GM21619 (cell line): ENCODE measurements around the gene PXK.
"Not testable (repeated sequence)": the region's sequence is repeated elsewhere in the genome, so short reads cannot be mapped to it uniquely, and the experiment has no call there.

Experiments used
- ATAC-seq: cut with Tn5 transposase; IDR thresholded peaks from one replicate; pipeline ENCODE4 v1.9.1; 2021; ENCODE audit not compliant: unreplicated experiment

PXK gene

DNA sequence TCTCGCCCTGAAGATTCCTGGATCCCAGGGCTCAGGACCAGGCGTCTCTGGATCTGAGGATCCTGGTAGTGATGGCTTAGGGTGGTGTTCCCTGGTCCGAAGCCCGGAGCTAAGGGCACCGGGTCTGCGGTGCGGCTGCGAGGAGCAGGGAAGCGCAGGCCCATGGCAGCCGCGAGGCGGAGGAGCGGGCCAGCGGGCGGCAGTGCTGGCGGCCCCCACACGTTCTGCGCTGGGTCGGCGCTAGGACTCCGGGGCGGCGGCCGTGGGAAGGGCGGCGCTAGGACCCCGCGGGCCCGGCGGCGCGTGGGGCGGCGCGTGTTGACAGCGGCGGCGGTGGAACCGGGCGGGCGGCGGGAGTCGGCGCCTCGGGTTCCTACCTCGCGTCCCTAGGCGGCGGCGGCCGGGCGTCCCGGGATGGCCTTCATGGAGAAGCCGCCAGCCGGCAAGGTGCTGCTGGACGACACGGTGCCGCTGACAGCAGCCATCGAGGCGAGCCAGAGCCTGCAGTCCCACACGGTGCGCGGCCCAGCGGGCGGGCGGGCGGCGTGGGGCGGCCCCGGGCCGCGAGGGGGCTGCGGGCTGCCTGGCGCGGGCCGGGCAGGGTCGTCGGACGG, at the start of gene PXK:
PXK (plus strand) TSS at position 318 of the 614 bp plus-strand sequence; CDS start at position 415, 97 bp downstream.
- peak; percentile 92 for ATAC-seq

DNA sequence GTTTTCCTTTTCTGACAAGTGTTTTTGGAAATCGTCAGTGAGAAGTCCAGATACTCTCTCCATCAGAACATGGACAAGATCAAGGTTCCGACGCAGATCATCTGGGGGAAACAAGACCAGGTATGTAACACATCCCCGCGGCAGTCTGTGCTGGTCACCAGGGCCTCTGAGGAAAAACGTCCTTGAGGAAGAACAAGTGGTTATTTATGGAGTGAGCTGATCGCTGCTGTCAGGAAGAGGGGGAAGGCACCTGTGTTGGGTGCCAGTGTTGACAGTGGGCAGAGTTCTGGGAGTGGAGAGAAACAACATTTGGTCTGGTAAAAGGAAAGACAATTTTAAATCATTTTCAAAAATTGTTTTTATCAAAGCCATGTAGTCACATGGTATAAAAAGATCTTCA, 47.4 kb upstream of the PXK start:
- no peak for ATAC-seq

DNA sequence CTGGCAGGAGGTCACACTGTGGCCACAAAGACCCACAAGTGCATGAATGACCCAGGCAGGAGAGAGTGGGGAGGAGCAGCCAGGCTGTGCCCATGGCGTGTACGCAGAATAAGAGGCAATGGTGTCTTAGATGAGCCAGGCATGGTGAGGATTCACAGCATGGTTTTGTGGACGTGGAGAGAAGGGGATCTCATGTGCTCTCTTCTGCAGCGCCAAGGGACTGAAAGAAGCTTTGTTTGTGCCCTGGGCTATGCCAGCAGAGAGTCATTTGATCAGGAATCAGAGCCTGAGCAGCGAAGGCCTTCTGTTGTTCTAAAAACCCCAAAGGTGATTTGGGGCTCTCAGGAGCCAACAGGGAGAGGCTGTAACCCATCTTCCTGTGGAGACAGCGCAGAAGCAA, 45.3 kb upstream of the PXK start:
- no peak for ATAC-seq

DNA sequence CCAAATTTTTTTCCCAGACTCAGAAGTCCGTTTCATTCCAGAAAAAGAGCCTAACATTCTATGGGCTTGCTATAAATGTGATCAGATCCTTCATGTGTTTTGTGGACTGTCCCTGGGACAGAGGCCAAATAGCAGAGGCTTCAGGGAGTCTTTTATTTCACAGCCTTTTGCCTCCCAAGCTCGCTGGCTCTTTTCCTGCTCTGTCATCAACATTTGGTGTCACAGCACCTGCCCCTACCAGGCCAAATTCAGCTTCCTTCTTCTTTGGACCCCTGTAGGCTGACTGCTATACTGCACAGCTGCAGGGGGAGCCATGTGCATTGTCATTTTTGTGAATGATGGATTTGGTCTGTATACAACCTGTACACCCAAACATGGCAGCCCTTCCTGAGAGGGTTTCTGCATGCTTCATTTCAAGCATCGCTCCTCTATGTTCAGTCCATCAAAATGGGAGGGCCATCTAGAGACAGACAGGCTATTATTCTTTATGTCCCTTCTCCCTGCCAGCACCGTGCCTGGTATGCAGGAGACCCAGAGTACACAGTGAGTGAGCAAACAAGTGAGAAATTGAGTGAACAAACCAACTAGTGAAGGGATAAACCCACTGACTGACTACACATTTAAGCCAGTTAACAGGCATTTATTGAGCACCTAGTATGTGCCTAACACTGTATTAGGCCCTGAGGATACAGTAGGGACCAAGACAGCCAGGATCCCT, 44.5 kb upstream of the PXK start:
- no peak for ATAC-seq

DNA sequence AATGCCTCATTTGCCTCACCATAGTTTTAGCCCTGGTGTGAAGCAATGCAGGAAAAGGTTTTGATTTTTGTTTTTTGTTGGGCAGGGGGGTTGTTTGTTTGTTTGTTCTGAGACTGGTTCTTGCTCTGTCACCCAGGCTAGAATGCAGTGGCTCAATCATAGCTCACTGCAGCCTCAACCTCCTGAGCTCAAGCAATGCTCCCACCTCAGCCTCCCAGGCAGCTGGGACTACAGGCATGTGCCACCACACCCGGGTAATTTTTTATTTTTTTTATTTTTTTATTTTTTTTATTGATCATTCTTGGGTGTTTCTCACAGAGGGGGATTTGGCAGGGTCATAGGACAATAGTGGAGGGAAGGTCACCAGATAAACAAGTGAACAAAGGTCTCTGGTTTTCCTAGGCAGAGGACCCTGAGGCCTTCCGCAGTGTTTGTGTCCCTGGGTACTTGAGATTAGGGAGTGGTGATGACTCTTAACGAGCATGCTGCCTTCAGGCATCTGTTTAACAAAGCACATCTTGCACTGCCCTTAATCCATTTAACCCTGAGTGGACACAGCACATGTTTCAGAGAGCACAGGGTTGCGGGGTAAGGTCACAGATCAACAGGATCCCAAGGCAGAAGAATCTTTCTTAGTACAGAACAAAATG, 43.6 kb upstream of the PXK start:
- ATAC-seq: not testable (repeated sequence)

DNA sequence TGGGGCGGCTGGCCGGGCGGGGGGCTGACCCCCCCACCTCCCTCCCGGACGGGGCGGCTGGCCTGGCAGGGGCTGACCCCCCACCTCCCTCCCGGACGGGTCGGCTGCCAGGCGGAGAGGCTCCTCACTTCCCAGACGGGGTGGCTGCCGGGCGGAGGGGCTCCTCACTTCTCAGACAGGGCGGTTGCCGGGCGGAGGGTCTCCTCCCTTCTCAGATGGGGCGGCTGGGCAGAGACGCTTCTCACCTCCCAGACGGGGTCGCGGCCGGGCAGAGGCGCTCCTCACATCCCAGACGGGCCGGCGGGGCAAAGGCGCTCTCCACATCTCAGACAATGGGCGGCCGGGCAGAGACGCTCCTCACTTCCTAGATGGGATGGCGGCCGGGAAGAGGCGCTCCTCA, 42.2 kb upstream of the PXK start:
- not testable (repeated sequence) for ATAC-seq

DNA sequence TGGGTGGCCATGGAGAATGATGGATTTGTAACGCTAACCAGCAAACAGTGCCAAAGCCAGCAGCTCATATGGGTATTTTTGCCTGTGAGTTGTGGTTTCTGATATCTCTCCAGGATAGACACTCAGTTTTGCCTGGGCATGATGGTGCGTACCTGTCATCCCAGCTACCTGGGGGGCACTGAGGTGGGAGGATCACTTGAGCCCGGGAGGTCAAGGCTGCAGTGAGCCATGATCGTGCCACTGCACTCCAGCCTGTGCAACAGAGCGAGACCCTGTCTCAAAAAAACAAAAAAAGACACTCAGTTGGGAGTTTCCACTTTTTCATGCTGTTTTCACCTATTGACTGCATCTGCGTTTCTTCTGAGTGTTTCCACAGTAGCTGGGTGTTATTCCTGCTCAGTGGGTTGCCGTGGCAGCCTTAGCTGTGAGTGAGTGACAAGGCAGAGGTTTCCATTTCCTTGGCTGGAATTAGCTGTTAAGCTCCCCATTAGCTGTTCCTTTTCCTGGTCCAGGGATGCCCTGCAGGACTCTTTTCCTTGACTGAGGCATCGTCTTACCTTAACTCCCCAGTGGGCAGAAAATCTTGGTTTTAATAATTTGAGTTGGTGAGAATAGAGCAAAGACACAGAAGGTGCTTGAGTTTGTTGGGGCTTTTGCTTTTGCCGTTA, 40.9 kb upstream of the PXK start:
- ATAC-seq: no peak

DNA sequence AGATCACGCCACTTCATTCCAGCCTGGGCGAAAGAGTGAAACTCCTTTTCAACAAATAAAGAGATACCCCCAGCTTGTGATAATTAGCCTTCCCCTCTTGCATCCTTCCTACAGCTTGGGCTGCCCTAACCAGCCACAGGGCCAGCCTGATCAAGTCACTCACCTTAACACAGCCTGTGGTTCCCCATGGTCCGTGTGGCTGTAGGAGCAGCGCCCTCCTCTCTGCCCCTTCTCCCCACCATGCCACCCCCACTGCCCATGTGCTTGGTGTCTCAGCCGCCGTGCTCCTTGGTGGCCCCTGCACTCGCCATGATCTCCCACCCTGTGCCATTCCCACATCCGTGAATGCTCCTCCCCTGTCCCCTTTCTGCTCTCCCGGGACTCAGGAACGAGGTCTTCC, 39.8 kb upstream of the PXK start:
- no peak for ATAC-seq

DNA sequence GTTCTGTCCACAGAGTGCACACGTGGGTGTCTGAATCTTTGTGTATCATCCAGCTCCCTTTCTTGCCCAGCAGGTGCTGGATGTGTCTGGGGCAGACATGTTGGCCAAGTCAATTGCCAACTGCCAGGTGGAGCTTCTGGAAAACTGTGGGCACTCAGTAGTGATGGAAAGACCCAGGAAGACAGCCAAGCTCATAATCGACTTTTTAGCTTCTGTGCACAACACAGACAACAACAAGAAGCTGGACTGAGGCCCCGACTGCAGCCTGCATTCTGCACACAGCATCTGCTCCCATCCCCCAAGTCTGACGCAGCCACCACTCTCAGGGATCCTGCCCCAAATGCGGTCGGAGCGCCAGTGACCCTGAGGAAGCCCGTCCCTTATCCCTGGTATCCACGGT, 39.2 kb upstream of the PXK start:
- no peak for ATAC-seq

DNA sequence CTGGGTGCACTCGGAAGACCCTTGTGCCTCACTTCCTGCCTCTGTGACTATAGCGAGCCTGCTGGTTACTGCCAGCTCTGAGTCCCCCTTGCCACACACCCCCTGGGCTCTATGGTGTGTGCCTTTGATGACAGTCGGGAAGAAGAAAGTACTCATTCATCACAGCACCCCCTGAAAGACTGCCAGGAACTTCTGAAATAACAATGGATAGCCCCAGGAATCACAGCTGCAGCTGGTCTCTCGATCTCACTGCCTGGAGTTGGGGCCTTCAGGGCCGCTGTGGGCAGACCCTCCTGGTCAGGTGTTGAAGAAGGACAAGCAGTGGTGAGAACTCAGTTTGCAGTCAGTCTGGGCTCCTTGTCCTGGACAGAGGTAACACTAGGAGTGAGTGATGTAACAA, 36.4 kb upstream of the PXK start:
- no peak for ATAC-seq

DNA sequence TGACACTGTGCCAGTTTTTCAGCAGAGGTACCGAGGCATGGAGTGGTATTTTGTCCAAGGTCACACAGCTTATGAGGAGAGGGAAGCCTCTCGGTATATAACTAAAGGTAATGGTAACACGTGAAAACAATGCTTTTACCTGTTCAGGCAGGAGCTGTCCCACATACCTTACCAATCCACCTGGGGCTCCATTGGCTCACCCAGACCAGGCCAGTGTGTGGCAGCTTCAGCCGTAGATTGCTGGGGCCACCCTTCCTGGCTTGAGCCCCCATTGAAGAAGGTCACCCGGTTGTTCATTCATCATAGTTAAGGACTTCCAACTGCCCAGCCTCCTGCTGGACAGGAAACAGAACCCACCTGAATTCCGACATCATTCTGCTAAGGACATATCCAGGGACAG, 35.8 kb upstream of the PXK start:
- no peak for ATAC-seq

DNA sequence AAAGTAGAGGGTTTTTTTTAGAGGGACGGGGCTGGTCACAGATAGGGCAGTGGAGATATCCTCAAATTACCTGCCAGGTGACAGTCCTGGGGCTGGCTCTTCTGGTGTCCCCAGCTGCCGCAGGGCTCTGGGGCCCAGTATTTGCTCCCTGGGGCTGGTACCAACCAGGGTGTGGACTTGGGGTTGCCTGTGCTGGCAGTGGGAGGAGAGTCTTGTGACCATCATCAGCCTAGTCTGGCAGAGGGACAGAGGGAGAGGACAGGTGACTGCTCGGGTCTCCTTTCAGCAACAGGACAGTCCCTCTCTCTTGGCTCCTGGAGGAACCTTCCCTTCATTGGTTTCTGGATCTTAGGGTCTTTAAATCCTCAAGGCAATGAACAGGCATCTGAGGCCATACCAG, 34.5 kb upstream of the PXK start:
- ATAC-seq: no peak

DNA sequence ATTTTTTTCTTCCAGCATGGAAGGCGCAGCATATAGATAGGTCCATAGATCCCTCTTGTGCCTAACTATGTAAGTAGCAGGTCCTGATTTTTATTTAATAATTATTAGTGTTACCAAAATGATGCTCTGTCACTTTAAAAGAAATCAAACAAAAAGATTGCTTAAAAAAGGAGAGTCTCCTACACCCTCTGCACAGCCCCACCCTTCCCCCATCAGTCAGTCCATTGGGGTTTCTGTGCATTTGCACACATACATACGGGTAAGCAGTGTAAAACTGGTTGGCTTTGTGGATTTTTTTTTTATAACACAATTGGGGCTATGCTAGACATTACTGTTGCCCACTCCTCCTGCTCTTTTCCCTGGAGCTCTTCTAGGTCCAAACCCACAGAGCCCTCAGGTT, 33.6 kb upstream of the PXK start:
- ATAC-seq: no peak

DNA sequence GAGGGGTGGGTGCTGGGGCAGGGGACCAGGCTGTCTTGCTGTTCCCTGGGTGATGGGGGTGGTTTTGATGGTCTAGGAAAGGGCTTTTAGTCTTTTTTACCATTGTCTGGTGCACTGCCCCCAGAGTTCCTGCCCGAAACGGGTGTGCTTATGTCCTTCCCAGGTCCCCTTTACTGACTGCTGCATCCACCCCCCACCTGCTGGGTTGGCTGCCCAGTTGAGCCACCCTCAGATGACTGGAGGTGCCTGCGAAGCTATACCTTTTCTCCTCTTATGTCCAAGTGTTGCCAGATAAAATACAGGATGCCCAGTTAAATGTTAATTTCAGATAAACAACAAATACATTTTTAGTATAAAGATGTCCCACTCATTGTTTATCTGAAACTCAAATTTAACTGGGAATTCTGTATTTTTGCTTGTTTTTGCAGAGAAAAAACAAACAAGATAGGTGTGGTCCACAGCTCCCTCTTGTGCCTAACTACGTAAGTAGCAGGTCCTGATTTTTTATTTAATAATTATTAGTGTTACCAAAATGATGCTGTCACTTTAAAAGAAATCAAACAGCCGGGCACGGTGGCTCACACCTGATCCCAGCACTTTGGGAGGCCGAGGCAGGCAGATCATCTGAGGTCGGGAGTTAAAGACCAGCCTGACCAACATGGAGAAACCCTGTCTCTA, 32.7 kb upstream of the PXK start:
- no peak for ATAC-seq

DNA sequence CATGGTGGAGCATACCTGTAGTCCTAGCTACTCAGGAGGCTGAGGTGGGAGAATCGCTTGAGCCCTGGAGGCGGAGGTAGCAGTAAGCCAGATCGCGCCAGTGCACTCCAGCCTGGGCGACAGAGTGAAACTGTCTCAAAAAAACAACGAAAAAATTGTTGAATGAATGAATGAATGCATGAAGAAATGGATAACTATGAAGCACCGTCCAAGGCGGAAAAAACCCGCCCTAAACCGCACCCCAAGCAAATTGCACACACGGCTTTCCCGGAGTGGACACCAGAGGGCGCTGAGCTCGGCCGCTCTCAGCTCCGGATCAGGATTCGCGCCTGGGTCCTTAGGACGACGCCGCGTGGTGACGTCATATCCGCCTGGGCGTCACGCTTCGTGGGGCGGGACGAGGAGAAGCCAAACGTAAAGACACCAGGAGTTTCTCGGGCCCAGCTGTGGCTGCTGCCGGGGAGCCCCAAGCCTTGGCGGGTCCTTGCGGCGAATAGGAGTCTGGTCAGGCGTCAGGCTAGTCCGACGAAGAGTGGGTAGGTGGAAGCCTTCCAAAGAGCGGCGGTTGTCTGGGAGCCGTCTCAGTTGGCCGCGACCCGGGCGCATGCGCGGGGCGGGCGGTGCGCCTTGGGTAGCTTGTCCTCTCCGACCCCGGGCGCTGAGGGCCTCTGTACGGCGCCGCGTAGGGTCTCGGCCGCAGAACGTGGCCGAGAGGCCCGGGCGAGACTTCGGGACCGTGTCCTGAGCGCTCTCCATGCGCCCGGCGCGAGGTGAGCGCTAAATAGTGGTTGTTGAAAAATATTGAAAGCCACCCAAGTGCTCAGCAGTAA, 26.6 kb upstream of the PXK start, which contains the start of the genes HTD2 and RPP14:
HTD2 (plus strand) TSS at position 639 of the 830 bp plus-strand sequence. CDS start 11,094 bp downstream, outside the sequence.
RPP14 (plus strand) TSS at position 364 of the 830 bp plus-strand sequence. CDS start 4,085 bp downstream, outside the sequence.
- ATAC-seq: peak; percentile 83

DNA sequence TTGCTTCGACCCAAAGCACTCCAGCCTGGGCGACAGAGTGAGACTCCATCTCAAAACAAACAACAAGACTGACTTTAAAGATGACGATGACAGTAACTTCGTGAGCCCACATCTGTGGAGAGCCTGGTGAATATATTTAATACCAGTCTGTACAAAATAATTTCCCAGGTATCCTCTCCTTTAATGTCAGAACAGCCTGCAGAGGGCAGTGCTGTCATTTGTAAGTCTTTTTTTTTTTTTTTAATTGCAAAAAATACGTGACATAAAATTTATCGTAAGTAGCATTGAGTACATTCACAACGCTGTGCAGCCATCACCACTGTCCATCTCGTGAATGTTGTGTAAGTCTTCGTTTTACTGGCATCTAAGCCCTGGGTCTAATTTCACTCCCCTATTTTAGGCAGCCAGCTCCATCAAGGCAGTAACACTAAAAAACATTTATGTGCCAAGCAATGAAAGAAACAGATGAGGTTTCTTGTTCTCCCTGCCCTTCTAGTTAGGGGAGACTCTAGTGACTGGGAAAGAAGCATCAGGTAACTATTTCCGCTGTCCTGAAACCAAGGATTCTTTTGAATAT, 25.0 kb upstream of the PXK start:
- ATAC-seq: no peak

DNA sequence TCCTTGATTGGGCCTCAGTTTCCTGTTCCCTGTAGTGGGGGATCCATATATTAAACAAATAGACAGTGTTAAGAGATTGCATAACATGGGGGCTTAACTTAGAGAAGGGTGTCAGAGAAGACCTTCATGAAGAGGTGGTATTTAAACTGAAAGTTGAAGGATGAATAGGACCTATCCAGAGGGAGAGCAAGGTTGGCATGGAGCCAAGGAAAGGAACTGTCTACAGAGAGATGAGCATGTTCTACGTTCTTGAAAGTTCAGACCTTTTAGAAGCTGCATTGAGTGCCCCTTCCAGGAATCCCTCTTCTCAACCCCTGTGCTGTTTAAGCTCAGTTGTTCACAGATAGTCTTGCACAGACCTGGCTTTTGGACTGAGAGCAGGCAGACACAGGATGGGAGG, 24.0 kb upstream of the PXK start:
- no peak for ATAC-seq

DNA sequence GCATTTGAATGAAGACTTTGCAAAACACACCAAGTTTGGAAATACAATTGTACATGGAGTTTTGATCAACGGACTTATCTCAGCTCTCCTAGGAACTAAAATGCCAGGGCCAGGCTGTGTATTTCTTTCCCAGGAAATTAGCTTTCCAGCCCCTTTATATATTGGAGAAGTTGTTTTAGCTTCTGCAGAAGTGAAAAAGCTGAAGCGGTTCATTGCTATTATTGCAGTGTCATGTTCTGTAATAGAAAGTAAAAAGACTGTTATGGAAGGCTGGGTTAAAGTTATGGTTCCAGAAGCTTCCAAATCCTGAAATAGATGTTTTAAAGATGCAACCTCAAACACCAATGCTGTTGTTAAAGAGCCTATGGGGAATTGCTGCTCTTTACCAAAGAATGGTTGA, 14.9 kb upstream of the PXK start:
- ATAC-seq: no peak

DNA sequence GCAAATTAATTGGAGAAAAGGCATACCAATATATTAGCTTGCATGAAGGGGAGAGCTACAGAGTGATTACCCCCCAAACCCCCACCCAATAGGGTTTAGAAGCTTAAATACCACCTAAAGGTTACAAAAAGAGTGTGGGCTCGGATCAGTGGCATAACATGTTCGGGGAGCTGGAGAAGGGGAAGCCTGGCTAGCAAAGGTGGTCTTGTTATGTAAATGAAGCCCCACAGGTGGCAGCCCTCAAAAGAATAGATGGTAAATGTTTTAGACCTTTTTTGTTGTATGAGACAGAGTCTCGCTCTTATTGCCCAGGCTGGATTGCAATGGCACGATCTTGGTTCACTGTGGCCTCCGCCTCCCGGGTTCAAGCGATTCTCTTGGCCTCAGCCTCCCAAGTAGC, 10.9 kb upstream of the PXK start:
- no peak for ATAC-seq

DNA sequence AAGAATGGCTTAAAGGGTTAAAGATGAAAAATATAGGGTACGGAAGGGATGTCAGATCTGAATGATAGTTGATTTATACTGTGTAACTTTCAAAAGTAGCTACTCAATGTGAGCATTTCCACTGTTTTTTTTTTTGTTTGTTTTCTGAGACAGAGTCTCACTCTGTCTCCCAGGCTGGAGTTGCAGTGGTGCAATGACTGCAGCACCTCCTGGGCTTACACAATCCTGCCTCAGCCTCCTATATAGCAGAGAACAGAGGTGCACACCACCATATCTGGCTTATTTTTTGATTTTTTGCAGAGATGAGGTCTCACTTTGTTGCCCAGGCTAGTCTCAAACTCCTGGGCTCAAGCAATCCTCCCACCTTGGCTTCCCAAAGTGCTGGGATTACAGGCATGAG, 9.9 kb upstream of the PXK start:
- no peak for ATAC-seq
